ENCODE data around the gene CLEC2B.

CLEC2B gene

GRCh38 chr12:9869307-9870161 is at the start of gene CLEC2B:
Gene CLEC2B (minus strand): TSS chr12:9869354.
- no peak within 1 kb of the TSS for H3K27ac ChIP-seq (ENCODE audit: extremely low read depth, low read depth, low read length)
- no peaks in the 10 kb centered on the region for H3K36me3 ChIP-seq (ENCODE audit: control insufficient read depth in 2 of 2, insufficient read depth in 1 of 2, low read length in 2 of 2)
- POLR2A ChIA-PET = no interaction called here
- no peak within 1 kb of the TSS; the same call in none of the 2 replicates for H3K4me3 ChIP-seq (ENCODE audit: low read depth, low read length)
- TF ChIP-seq ZNF514 (tag by site-specific recombination; IDR thresholded peaks at IDR 0.05) (no peak), PRDM6 (tag by site-specific recombination; IDR thresholded peaks at IDR 0.05) (0 out of 2 replicates have a peak, but pooled peaks have one; percentile 10), ZFHX2 (tag by site-specific recombination; conservative IDR thresholded peaks at IDR 0.05) (peak; percentile 33; the same call in 1 of the 2 replicates)
- H3K9me3 ChIP-seq (ENCODE audit: control insufficient read depth, insufficient read depth, low read depth, low read length) = no peaks in the 10 kb centered on the region
- CTCF ChIA-PET = interaction anchor here (1.1 kb wide), 1 partner anchor 8 kb away, joined by 3 read pairs; no protein-coding TSS in a partner anchor
- no peaks in the 10 kb centered on the region for H3K4me1 ChIP-seq (ENCODE audit: control insufficient read depth, insufficient read depth, low read length)

GRCh38 chr12:9911708-9912107 is 42.6 kb upstream of the CLEC2B start:
- no peak overlapping the region for H3K27ac ChIP-seq (ENCODE audit: extremely low read depth, low read depth, low read length)
- H3K4me3 ChIP-seq (ENCODE audit: low read depth, low read length) = no peak overlapping the region
- H3K36me3 ChIP-seq (ENCODE audit: control insufficient read depth in 2 of 2, insufficient read depth in 1 of 2, low read length in 2 of 2) = no peaks in the 10 kb centered on the region
- H3K9me3 ChIP-seq (ENCODE audit: control insufficient read depth, insufficient read depth, low read depth, low read length) = no peaks in the 10 kb centered on the region
- CTCF ChIA-PET = no interaction called here
- POLR2A ChIA-PET = no interaction called here
- TF ChIP-seq ZNF37A (tag by site-specific recombination; IDR thresholded peaks at IDR 0.05) (no peak), ZFP41 (tag by site-specific recombination; IDR thresholded peaks at IDR 0.05; ENCODE audit: borderline replicate concordance) (no peak), ZNF394 (tag by site-specific recombination; IDR thresholded peaks at IDR 0.05; ENCODE audit: borderline replicate concordance) (no peak), ZNF473 (tag by site-specific recombination; IDR thresholded peaks at IDR 0.05) (no peak), PATZ1 (tag by site-specific recombination; IDR thresholded peaks at IDR 0.05) (no peak), ZNF658 (tag by site-specific recombination; IDR thresholded peaks at IDR 0.05) (no peak), ZNF114 (tag by site-specific recombination; IDR thresholded peaks at IDR 0.05) (no peak), BCL11B (tag by site-specific recombination; IDR thresholded peaks at IDR 0.05; ENCODE audit: low read depth) (no peak), ZNF645 (tag by site-specific recombination; IDR thresholded peaks at IDR 0.05) (no peak), PRDM2 (tag by site-specific recombination; IDR thresholded peaks at IDR 0.05; ENCODE audit: borderline replicate concordance) (no peak), ZNF449 (tag by site-specific recombination; IDR thresholded peaks at IDR 0.05) (no peak)
- H3K4me1 ChIP-seq (ENCODE audit: control insufficient read depth, insufficient read depth, low read length) = no peaks in the 10 kb centered on the region
